NCI-H2171 (cell line): ENCODE measurements around the gene RANGAP1.
A peak's percentile ranks its signal among the peaks of the same experiment; 100 is the strongest.

Experiments used
- DNase-seq: peaks from one replicate; lab custom pipeline; 2025; lab: John Stamatoyannopoulos, UW

The RANGAP1 gene, protein sequence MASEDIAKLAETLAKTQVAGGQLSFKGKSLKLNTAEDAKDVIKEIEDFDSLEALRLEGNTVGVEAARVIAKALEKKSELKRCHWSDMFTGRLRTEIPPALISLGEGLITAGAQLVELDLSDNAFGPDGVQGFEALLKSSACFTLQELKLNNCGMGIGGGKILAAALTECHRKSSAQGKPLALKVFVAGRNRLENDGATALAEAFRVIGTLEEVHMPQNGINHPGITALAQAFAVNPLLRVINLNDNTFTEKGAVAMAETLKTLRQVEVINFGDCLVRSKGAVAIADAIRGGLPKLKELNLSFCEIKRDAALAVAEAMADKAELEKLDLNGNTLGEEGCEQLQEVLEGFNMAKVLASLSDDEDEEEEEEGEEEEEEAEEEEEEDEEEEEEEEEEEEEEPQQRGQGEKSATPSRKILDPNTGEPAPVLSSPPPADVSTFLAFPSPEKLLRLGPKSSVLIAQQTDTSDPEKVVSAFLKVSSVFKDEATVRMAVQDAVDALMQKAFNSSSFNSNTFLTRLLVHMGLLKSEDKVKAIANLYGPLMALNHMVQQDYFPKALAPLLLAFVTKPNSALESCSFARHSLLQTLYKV

DNA sequence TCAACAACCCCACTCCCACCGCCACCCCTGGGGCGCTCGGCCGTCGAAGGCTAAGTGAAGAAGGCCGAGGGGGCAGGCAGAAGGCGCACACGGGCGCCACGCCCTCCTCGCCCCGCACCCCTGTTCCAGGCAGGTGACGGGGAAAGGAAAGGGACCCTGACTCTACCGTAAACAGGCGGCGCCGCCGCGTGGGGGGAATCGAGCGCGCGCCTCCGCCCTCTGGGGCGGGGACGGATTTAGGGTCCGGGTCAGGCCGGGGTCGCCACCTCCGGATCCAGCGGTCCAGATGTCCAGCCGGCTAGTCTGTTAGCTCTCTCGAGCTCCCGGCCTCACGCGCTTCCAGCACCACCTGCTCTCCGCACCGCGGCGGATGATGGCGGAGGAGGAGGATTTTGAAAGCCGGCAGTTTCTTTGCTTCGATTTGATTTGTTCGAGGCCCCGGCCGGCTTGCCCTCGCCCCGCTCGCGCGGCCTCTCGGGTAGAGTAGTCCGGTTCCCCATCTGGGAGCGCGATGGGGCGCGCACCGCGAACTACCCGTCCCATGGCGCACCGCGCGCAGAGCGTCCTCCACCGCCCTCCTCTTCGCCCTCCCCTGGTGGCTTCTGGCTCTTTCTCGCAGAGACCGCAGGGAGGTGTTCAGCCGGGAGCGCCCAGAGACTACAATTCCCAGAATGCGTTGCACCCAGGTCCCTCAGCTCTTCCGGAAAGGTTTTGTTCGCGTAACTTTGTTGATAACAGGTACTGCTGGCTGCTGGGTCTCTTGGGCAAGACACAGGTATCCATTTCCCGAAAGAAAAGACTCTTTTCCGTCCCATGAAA, at the start of gene RANGAP1:
Gene RANGAP1, minus strand, starts transcription at position 368 of the 819 bp plus-strand sequence. CDS start 5,143 bp downstream, outside the sequence.
- peak; percentile 99 for DNase-seq

DNA sequence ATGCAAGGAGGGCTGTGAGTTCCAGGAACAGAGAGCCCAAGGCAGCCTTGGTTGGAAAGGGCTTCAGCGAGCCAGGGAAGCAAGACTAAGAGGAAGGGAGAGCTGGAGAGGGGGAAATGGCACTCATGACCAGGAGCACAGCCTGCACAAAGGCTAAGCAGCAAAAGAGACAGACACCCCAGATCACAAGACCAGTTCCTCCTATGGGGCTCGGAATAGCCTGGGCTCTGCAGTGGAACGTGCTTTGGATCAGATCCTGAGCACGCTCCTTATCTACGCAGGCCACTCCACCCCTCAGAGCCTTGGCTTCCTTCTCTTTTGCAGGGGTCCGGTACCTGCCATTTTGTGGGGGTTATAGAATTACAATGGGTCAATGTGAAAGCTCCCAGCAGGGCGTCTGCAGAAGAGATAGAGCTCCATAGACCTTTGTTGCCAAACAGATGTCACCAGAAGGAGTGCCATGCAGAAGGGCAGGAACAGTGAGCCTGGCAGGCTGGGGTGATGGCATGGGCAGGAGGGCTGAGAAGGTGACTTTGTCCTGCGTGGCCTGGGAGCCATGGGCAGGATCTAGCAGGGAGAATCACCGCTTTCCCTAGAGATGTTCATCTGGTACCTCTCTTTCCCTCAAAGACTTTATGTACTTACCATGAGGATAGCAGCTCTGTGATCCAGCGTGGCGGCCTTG, 49.1 kb upstream of the RANGAP1 start:
- no peak for DNase-seq

DNA sequence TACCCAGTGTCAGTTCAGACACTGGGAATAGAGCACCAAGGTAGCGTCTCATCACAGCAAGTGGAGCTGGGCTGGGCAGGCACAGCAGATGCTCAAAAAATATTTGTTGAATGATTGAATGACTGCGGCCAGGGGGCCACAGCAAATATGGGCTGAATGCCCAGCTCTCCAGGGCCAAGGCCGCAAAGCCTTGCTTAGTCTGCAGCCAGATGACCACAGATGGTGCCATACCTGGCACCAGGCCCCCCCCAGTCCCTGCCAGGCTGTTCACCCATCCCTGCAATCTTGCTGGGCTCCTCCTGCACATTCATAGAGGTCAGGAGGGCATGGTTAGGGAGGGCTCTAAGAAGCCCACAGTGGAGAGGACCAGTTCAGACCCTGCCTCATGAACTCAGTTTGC, 48.2 kb upstream of the RANGAP1 start:
- DNase-seq = no peak

DNA sequence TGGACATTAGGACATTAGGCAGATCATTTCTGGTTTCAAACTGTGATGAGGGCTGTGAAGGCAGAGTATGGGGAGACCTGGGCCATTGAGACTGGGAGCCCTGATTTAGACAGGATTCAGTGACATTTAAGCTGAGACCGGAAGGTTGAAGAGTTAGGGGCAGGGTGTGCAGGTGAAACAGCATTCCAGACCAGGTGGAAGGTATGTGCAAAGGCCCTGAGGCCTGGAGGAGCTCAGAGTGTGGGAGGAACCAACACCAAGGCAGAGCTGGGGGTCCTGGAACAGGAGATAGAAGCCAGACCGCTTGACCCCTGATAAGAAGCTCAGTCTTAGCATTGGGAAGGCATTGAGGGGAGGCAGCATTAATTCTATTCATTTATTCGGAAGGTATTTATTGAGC, 47.8 kb upstream of the RANGAP1 start:
- no peak for DNase-seq

DNA sequence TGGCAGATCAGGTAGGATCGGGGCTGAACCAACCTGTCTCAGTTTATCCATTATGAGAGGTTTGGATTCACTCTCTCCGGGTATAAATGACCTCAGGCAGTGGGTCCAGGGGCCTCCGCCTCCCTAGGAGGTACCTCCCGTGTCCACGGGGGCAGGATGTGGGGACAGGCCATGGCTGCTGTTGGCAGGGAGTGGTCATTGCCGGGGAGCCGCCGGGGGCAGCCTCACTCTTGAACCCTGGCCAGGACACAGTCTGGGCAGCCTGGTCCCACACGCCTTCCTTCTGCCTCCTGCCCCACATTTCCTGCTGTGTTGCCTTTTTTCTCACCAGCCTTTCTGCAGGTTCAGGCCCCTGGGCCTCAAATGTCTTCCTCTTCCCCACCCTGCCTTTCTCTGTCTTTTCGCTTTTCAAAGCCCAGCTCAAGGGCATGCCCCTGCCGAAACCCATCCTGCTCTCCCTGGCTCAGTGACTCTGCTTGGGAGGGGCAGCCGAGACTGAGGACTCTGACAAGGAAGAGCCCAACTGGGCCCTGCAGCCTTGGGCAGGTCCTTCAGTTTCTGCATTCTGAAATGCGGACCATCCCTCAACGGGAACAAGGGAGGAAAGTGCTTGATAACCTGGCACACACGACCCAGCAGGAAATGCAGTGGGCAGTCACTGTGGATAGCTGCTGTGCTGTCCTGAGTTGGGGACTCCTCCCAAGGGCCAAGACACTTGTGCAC, 46.4 kb upstream of the RANGAP1 start:
- no peak for DNase-seq

DNA sequence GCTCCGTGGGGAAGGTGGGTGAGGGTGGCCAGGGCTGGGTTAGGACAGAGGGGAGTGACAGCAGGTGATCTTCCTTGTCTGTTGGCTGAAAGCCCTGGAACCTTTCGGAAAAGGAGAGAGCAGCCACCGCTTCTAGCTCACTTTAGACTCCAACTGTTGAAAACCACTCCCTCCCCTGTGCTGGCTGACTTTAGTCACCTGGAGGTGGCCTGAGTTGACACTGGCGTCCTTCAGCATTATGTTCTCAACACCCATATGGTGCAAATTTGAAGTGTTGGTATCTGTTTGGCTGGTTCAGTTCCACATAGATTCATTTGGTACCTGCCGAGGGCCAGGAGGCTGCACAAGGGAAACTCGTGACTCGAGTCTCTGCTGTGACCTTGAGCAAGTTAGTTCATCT, 44.2 kb upstream of the RANGAP1 start:
- no peak for DNase-seq

DNA sequence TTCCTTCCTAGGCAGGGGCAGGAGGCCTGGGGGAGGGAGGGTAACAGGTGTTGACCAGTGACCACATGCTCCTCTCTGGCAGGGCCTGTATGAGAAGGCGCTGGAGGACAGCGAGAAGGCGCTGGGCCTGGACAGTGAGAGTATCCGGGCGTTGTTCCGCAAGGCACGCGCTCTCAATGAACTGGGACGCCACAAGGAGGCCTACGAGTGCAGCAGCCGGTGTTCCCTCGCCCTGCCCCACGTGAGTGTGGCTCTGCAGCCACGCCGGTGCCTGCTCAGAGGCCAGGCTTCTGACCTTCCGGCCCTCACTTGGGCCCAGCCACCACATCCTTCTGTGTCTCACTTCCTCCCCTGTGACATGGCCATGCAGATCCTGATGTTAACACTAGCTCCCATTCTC, 41.1 kb upstream of the RANGAP1 start:
- DNase-seq = no peak

DNA sequence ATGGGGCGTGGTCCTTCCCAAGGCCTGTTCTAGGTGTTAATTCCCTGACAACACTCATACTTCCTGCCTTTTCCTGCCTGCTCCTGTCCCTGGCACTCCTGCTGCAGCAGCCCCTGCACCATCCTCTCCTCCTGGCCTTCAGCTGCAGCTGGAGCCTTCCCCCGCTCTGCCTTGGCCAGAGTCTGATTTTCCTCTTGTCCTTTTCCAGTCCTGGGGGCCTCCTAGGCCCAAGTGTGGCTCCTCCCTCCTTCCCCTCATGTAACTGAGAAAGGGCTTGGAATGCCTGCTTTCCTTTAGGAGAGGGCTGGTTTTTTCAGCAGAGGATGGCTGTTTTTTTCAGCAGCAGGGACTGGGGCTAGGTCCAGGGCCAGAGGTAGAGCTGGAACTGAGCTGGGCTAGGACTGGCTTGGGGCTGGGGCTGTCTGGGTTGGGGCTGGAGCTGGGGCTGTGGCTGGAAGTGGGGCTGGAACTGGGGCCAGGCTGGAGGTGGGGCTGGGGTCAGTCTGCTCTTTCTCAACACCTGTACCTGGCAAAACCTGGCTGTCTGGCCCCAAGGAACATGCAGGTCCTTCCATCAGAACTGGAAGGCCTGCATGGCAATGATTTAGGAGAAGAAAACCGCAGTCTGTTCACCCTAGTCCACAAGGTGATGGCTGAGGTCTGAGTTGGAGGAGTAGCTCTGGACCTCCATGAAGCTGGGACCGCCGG, 39.0 kb upstream of the RANGAP1 start:
- no peak for DNase-seq

DNA sequence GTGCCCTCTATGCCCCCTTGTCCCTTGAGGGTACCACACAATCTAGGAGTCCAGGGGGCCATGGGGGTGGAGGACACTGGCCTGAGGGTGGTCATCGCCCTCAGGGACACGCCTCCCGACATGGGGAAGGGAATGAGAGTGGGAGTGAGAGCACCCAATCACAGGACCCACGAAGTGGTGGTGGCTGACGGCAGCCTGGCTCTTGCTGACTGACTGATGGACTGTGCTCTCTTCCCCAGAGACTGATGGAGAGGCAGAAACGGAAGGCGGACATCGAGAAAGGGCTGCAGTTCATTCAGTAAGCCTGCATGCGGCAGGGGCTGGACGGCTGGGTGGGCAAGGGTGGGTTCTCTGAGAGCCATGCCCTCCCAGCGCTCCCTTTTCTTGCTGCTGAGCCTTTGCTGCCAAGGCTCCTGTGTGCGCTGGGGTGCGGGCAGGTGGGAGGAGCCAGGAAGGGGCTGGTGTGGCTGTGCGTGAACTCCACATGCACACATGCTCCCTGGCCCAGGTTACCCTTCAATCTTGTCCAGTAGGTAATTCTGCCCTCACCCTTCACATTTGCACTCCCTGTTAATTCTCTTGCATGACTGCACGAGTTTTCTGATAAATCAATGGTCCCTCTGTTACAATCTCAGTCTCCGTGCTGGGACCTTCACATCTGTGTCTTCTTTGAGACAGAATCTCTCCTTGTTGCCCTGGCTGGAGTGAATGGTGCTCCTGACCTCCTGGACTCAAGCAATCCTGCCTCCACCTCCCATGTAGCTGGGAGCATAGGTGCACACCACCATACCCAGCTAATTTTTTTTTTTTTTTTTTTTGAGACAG, 34.6 kb upstream of the RANGAP1 start:
- no peak for DNase-seq

DNA sequence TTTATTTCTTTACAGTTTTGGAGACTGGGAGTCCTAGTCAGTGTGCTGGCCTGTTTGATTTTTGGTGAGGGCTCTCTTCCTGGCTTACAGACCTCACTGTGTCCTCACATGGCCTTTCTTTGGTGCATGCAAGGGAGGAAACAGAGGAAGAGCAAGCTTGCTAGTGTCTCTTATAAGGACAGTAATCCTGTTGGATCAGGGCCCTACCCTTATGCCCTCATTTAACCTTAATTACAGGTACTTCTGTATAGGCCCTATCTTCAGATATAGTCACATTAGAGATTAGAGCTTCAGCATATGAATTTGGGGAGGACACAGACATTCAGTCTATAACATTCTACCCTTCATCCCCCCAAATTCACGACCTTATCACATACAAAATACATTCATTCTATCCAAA, 29.6 kb upstream of the RANGAP1 start:
- DNase-seq = no peak

DNA sequence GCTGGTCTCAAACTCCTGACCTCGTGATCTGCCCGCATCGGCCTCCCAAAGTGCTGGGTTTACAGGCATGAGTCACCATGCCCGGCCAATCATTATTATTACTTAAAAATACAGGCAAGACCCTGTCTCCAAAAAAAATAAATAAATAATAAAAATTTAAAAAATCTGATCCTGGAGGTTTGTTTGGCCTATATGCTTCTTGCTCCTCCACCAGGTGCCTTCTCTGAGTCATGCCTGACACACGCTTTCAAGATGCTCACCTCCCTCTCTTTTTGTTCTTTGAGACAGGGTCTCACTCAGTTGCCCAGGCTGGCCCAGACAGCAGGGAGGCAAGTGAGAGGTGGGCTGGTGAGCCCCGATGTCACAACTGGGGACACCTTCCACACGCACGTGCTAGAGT, 28.8 kb upstream of the RANGAP1 start:
- no peak for DNase-seq

DNA sequence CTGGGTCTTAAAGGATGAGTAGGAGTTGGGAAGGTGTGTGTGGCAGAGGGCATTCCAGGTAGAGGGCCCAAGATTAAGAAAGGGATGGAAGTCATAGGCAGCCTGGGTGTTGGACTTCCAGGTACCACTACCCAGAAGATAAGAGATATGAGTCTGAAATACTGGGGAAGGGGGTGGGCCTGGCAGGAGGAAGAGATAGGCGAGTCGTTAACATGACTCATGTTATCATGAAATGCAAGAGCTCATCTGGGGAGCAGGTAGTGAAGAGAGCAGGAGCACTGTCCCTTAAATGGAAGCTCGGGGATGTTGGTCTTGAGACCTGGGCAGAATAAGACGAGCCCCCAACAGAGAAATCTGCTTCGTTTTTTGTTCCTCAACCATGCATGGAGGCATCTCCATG, 25.5 kb upstream of the RANGAP1 start:
- no peak for DNase-seq

DNA sequence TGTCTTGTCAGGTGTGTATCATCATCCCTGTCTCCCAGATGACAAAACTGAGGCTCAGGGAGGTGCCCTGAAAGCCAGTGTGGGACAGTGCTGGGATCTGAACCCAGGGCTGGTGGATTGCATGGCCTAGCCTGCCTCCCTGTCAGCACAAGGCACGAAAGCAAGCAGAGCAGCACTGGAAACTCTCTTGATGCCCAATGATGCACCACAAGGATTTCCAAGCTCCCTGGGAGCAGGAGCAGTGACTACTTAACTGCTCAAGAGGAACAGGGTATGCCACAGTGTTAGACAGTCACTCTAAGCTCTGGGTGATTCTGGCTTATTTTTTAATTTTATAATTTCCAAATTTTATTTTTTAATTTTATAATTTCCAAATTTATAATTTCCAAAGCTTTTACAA, 24.3 kb upstream of the RANGAP1 start:
- no peak for DNase-seq

DNA sequence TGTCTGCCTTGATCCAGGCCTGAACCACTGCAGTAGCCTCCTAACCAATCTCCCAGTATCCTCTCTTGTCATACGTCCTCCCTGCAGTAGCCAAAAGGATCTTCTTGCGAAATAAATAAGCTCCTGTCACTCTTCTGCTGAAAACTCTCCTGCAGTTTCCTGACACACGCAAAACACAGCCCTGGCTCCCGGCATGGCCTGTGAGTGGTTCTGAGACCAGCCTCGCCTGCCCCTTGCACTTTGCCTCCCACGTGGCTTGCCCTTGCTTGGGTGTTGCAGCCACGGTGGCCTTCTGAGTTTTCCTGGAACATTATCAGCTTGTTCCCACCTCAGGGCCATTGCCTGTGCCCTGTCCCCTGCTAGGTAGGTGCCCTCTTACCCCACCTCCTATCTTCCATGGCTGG, 22.6 kb upstream of the RANGAP1 start:
- DNase-seq = no peak

DNA sequence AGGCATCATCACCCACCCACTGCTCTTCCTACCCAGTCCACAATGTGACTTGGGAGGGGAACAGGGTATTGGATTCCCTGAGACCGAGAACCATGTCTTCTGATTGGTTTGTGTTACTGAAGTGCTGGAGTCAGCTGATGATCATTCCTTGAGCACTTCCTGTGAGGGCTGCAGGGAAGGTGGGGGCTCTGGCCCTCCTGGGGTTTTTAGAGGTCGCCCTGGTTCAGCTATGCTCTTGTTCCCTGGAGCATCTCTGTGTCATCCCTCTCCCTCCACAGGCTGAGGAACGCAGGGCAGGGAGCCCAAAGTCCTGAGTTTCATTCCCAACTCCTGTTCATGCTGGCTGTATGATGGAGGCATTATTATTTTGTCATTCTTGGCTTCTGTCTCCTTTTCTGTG, 22.1 kb upstream of the RANGAP1 start:
- DNase-seq = no peak

DNA sequence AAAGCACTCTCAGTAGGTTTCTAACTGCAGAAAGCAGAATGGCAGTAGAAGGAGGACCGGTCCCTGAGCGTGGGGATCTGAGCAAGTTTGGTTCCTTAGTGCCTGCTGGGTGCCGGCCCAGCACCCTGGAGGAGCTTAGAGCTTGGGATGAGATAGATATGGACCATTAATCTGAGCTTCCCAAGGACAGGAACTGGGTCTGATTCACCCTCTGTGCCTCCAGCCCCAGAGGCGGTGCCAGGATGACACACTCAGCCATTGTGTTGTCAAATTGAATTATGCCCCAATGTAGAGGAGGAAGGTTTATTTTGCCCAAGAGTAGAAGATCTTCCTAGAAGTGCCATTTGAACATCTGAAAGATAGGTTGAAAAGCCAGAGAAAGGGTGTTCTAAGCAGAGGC, 19.7 kb upstream of the RANGAP1 start:
- no peak for DNase-seq

DNA sequence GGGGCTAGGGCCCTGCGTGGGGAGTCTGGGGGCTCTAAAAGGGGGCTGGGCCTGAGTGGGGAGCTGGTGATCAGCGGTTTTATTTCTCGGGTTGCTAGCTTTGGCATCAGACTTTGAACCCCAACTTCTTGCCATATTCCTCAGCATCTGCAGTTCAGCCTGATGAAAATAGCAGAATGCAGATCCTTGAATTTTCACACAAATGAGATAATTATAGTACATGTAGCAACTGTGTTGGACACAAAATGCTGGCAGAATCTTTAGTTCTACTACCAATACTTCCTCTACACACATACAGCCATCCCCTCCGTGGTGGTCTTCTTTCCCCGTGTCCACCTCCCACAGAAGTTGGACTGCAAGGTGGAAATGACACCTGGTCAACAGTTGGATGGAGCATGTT, 16.8 kb upstream of the RANGAP1 start:
- no peak for DNase-seq

DNA sequence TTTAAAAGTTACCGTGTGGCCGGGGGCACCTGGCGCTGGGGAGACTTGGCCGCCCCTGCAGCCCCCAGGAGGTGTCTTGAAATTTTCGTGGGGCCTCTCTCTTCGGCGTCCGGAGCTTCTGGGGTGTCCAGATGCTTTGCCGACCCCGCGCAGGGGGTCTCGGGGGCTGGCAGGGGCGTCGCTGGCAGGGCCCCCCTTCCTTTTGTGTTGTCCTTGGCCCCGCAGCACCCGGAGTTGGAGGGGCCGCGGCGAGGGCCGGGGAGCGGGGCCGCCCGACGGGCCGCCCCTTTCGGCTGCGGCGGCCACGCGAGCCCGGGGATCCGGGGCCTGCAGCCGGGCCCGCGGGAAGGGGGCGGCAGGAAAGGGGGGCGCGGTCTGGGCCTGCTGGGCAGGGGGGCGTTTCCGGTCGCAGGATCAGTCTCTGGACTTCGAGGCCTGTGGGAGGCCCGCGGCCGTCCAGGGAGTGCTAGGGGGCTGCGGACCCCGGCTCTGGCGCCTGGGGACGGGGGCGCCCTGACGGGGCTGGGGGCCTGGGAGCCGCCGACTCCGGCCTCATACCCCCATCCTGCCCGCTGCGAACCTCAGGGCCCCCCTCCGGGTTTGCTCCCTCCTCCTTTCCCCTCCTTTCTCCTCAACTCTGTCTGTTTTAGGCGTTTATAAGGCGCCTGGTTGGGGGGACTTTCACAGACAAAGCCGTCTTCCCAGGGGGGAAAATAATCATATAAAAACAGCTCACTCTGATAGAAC, 16.2 kb upstream of the RANGAP1 start:
- DNase-seq = no peak
